ENCODE results near the gene GABPA.
A peak's percentile ranks its signal among the peaks of the same experiment; 100 is the strongest.

The GABPA gene

GRCh38 chr21:25717491-25718147 lies 17.2 kb upstream of the GABPA start:
- Histone ChIP-seq H3K36me3 (ENCODE audit: control insufficient read depth, insufficient read depth, low read length) (peaks cover 8% of the 10 kb centered on the region), H3K27me3 (ENCODE audit: control insufficient read depth, insufficient read depth, low read length) (no peaks in the 10 kb centered on the region), H3K4me1 (ENCODE audit: control insufficient read depth, insufficient read depth, low read length) (no peaks in the 10 kb centered on the region), H3K27ac (ENCODE audit: low read depth, low read length) (no peak overlapping the region), H3K4me3 (ENCODE audit: low read length) (no peak overlapping the region), H3K9ac (ENCODE audit: low read length) (no peak overlapping the region)

GRCh38 chr21:25721987-25722386 lies 12.8 kb upstream of the GABPA start:
- Histone ChIP-seq H3K9ac (ENCODE audit: low read length) (no peak overlapping the region), H3K4me1 (ENCODE audit: control insufficient read depth, insufficient read depth, low read length) (no peaks in the 10 kb centered on the region), H3K27ac (ENCODE audit: low read depth, low read length) (peak overlapping the region; percentile 1), H3K4me3 (ENCODE audit: low read length) (no peak overlapping the region), H3K27me3 (ENCODE audit: control insufficient read depth, insufficient read depth, low read length) (no peaks in the 10 kb centered on the region), H3K36me3 (ENCODE audit: control insufficient read depth, insufficient read depth, low read length) (peaks cover 24% of the 10 kb centered on the region)

GRCh38 chr21:25722631-25723030 lies 12.1 kb upstream of the GABPA start:
- Histone ChIP-seq H3K4me3 (ENCODE audit: low read length) (no peak overlapping the region), H3K9ac (ENCODE audit: low read length) (no peak overlapping the region), H3K27ac (ENCODE audit: low read depth, low read length) (no peak overlapping the region), H3K36me3 (ENCODE audit: control insufficient read depth, insufficient read depth, low read length) (peaks cover 31% of the 10 kb centered on the region), H3K27me3 (ENCODE audit: control insufficient read depth, insufficient read depth, low read length) (no peaks in the 10 kb centered on the region), H3K4me1 (ENCODE audit: control insufficient read depth, insufficient read depth, low read length) (no peaks in the 10 kb centered on the region)

GRCh38 chr21:25732091-25732760 lies 2.5 kb upstream of the GABPA start:
- no peaks in the 10 kb centered on the region for H3K27me3 ChIP-seq (ENCODE audit: control insufficient read depth, insufficient read depth, low read length)
- H3K4me1 ChIP-seq (ENCODE audit: control insufficient read depth, insufficient read depth, low read length), result peaks cover 16% of the 10 kb centered on the region

GRCh38 chr21:25733859-25734653 lies 716 bp upstream of the GABPA start:
- Histone ChIP-seq H3K27me3 (ENCODE audit: control insufficient read depth, insufficient read depth, low read length) (no peaks in the 10 kb centered on the region), H3K36me3 (ENCODE audit: control insufficient read depth, insufficient read depth, low read length) (no peaks in the 10 kb centered on the region), H3K9ac (ENCODE audit: low read length) (peak overlapping the region; percentile 98), H3K4me3 (ENCODE audit: low read length) (peak overlapping the region; percentile 99), H3K27ac (ENCODE audit: low read depth, low read length) (peak overlapping the region; percentile 100), H3K4me1 (ENCODE audit: control insufficient read depth, insufficient read depth, low read length) (peaks cover 19% of the 10 kb centered on the region)

More at GRCh38 chr21:25732091-25732760, 2.5 kb upstream of the GABPA start:
- Histone ChIP-seq H3K27ac (ENCODE audit: low read depth, low read length) (no peak overlapping the region), H3K36me3 (ENCODE audit: control insufficient read depth, insufficient read depth, low read length) (peaks cover 18% of the 10 kb centered on the region), H3K4me3 (ENCODE audit: low read length) (no peak overlapping the region), H3K9ac (ENCODE audit: low read length) (no peak overlapping the region)

- H3K27ac ChIP-seq (ENCODE audit: low read depth, low read length), result peak overlapping the region; percentile 100
- peaks cover 19% of the 10 kb centered on the region for H3K4me1 ChIP-seq (ENCODE audit: control insufficient read depth, insufficient read depth, low read length)
Observed at GRCh38 chr21:25734654-25734903, 193 bp upstream of the GABPA start.

GRCh38 chr21:25735646-25736597 lies 1.1 kb downstream of the GABPA start:
- Histone ChIP-seq H3K4me3 (ENCODE audit: low read length) (peak overlapping the region; percentile 99), H3K27me3 (ENCODE audit: control insufficient read depth, insufficient read depth, low read length) (no peaks in the 10 kb centered on the region), H3K27ac (ENCODE audit: low read depth, low read length) (peak overlapping the region; percentile 100), H3K36me3 (ENCODE audit: control insufficient read depth, insufficient read depth, low read length) (peaks cover 3% of the 10 kb centered on the region), H3K9ac (ENCODE audit: low read length) (peak overlapping the region; percentile 99), H3K4me1 (ENCODE audit: control insufficient read depth, insufficient read depth, low read length) (peaks cover 19% of the 10 kb centered on the region)

More at GRCh38 chr21:25734654-25734903, 193 bp upstream of the GABPA start:
- no peaks in the 10 kb centered on the region for H3K27me3 ChIP-seq (ENCODE audit: control insufficient read depth, insufficient read depth, low read length)
- H3K36me3 ChIP-seq (ENCODE audit: control insufficient read depth, insufficient read depth, low read length), result no peaks in the 10 kb centered on the region
- peak overlapping the region; percentile 98 for H3K9ac ChIP-seq (ENCODE audit: low read length)
- H3K4me3 ChIP-seq (ENCODE audit: low read length), result peak overlapping the region; percentile 99

GRCh38 chr21:25737421-25737820 lies 2.6 kb downstream of the GABPA start:
- Histone ChIP-seq H3K27ac (ENCODE audit: low read depth, low read length) (no peak overlapping the region), H3K27me3 (ENCODE audit: control insufficient read depth, insufficient read depth, low read length) (no peaks in the 10 kb centered on the region), H3K4me3 (ENCODE audit: low read length) (no peak overlapping the region), H3K4me1 (ENCODE audit: control insufficient read depth, insufficient read depth, low read length) (peaks cover 19% of the 10 kb centered on the region), H3K36me3 (ENCODE audit: control insufficient read depth, insufficient read depth, low read length) (peaks cover 3% of the 10 kb centered on the region), H3K9ac (ENCODE audit: low read length) (no peak overlapping the region)

- Histone ChIP-seq H3K4me3 (ENCODE audit: low read length) (no peak overlapping the region), H3K27ac (ENCODE audit: low read depth, low read length) (no peak overlapping the region), H3K4me1 (ENCODE audit: control insufficient read depth, insufficient read depth, low read length) (no peaks in the 10 kb centered on the region), H3K36me3 (ENCODE audit: control insufficient read depth, insufficient read depth, low read length) (peaks cover 3% of the 10 kb centered on the region), H3K27me3 (ENCODE audit: control insufficient read depth, insufficient read depth, low read length) (no peaks in the 10 kb centered on the region), H3K9ac (ENCODE audit: low read length) (no peak overlapping the region)
Observed at GRCh38 chr21:25742900-25743299, 8.1 kb downstream of the GABPA start.

- Histone ChIP-seq H3K36me3 (ENCODE audit: control insufficient read depth, insufficient read depth, low read length) (peaks cover 2% of the 10 kb centered on the region), H3K27ac (ENCODE audit: low read depth, low read length) (no peak overlapping the region)
Observed at GRCh38 chr21:25744854-25745253, 10.1 kb downstream of the GABPA start.

GRCh38 chr21:25750085-25750484 lies 15.3 kb downstream of the GABPA start:
- Histone ChIP-seq H3K4me3 (ENCODE audit: low read length) (no peak overlapping the region), H3K4me1 (ENCODE audit: control insufficient read depth, insufficient read depth, low read length) (no peaks in the 10 kb centered on the region), H3K27me3 (ENCODE audit: control insufficient read depth, insufficient read depth, low read length) (no peaks in the 10 kb centered on the region), H3K36me3 (ENCODE audit: control insufficient read depth, insufficient read depth, low read length) (peaks cover 2% of the 10 kb centered on the region), H3K27ac (ENCODE audit: low read depth, low read length) (no peak overlapping the region), H3K9ac (ENCODE audit: low read length) (no peak overlapping the region)

More at GRCh38 chr21:25744854-25745253, 10.1 kb downstream of the GABPA start:
- Histone ChIP-seq H3K4me1 (ENCODE audit: control insufficient read depth, insufficient read depth, low read length) (no peaks in the 10 kb centered on the region), H3K9ac (ENCODE audit: low read length) (no peak overlapping the region), H3K4me3 (ENCODE audit: low read length) (no peak overlapping the region), H3K27me3 (ENCODE audit: control insufficient read depth, insufficient read depth, low read length) (no peaks in the 10 kb centered on the region)

GRCh38 chr21:25752416-25752815 lies 17.6 kb downstream of the GABPA start:
- H3K36me3 ChIP-seq (ENCODE audit: control insufficient read depth, insufficient read depth, low read length), result peaks cover 2% of the 10 kb centered on the region
- H3K4me1 ChIP-seq (ENCODE audit: control insufficient read depth, insufficient read depth, low read length), result no peaks in the 10 kb centered on the region
- H3K9ac ChIP-seq (ENCODE audit: low read length), result no peak overlapping the region
- no peak overlapping the region for H3K27ac ChIP-seq (ENCODE audit: low read depth, low read length)
- H3K27me3 ChIP-seq (ENCODE audit: control insufficient read depth, insufficient read depth, low read length), result no peaks in the 10 kb centered on the region
- H3K4me3 ChIP-seq (ENCODE audit: low read length), result no peak overlapping the region

Measured in rectal smooth muscle tissue (tissue), 1 donor.